T1000 (cell line): ENCODE results near the gene AZIN2.
"Not testable (repeated sequence)": the region's sequence is repeated elsewhere in the genome, so short reads cannot be mapped to it uniquely, and the experiment has no call there.

Experiments
- DNase-seq: peaks from one replicate; lab custom pipeline; 2025; ENCODE audit warnings: mixed read lengths; lab: John Stamatoyannopoulos, UW

The AZIN2 gene

DNA sequence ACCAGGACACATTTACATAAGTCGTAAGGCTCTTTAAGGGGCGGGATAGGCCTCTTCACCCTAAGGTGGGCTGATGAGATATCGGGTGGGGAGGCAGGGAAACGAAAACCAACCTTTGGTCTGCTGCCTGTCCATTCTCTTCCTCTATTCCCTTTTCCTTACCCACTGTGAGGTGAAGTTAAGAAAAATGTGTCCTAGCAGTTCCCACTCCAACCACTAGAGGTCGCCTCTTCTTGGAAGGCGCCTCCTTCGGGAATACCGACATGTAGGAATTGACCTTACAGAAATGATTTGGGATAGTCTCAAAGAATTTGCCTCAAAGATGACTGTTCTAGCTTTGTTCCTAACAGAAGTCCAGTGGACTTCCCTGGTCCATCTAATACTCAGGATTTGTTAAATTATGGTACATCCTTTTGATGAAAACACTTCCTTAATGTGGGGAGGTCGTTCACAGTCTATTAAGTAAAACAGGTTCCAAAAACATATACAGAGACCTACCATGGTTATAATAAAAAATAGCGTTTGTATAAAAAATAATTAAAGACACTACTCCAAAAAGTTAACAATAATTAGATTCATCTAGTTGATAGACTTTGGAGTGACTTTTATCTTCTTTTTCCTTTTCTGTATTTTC, 14.1 kb downstream of the AZIN2 start:
- DNase-seq: peak; percentile 67

- no peak for DNase-seq
Observed at GRCh38 chr1:33096363-33097005, 15.5 kb downstream of the AZIN2 start.

DNA sequence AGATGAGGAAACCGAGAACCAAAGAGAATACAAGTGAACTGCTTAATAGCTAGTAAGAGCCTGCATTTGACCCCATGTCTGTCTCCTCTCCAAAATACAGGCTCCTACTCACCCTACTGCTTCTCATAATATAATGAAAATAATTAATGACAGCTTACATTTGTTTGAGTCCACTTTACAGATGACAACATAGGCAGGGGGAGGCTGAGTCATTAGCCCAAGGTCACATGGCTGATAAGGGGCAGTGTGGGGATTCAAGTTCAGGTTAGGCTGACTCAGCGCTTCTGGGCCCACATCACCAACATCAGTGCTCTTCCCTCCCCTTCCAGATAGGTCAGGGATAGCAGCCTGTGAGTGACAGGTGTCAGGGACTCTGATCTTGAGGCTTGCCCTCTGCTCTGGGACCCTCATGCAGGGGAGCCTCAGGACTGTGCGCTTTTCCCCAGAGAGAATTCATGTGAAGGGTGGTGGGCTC, 16.2 kb downstream of the AZIN2 start:
- no peak for DNase-seq

DNA sequence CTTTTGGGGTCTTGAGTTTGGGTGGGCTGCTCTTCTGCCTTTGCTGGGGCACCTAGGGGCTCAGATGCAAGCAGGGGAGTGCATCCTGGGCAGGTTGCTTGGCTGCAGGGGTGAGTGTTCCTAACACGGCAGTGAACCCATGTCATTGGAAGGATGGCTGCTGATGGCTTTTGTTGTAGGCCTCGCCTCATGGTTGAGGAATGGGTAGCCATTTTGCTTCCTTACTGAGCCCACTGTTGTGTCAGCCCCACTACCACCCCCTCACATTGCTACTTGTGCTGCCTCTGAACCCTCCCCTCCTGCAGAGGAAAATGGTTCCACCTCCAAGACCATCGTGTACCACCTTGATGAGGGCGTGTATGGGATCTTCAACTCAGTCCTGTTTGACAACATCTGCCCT, 16.8 kb downstream of the AZIN2 start:
- no peak for DNase-seq

DNA sequence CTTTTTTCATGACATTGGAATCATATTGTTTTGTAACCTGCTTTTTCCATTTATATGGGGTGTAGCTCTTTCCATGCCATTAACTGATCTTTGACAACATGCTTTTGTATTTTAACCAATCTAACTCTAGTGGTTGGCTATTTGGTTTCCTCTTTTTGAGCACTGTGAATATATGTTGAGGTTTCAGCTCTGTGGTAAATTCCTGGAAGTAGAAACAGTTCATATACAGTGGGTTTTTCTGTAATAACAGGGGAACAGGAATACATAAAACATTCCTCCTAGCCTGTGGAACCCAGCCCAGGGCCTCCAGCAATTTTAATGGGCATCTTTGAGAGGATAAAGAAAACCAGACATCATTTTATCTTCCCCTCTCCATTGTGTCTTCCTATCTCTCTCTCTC, 17.4 kb downstream of the AZIN2 start:
- DNase-seq: no peak

DNA sequence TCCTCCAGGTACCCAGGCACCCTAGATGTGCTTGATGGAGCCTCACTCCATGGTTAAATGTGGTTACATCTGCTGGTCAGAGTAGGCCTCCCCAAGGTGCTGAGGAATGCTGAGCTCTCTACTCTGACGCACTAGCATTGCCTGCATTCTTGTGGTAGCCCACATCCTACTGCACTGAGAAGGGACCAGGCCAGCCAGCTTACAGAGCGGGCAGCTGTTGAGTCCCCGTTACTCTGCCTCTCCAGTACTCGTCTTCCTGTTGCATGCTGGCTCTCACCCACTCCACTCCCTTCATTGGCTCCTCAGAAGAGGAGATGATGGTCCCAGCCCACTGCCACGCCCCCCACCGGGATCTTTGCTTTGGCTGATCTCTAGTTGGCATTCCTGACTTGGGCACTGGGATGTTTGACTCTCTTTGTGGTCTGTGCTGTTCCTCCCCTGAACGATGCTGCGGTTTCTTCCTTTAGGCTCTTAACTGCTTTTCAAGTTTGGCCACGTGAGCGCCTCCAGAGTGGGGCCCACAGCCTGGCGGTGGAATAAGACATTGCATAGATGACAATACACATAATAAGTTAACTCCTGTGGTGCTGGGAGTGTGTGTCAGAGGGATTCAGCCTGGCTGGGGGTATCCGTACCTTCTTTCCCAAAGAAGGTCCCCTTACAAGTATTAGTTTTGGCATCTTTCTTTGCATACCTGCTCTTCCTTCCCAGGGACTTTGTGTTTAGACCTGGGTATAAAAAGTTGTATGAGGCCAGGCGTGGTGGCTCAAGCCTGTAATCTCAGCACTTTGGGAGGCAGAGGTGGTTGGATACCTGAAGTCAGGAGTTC, 18.6 kb downstream of the AZIN2 start:
- DNase-seq: peak; percentile 98

- not testable (repeated sequence) for DNase-seq
Observed at GRCh38 chr1:33100119-33100415, 19.1 kb downstream of the AZIN2 start.

GRCh38 chr1:33110477-33110876, 29.5 kb downstream of the AZIN2 start:
- no peak for DNase-seq

DNA sequence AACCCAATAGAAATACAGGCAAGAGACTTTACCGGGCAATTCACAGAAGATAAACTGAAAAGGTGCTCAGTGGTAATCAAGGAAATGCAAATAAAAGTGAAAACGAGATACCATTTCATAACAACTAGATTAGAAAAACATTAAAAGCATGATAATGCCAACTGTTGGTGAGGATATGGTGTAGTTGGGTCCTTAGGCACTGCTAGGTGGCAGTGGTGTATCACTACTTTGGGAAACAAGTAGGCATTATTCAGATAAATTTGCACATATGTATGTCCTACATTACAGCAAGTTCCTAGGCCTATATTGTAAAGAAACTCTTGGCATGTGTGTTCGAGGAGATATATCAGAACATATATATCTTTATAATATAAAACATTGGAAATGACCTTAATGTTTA, 31.0 kb downstream of the AZIN2 start:
- DNase-seq: no peak

- no peak for DNase-seq
Observed at GRCh38 chr1:33117440-33118085, 36.6 kb downstream of the AZIN2 start.

- DNase-seq: no peak
Observed at GRCh38 chr1:33118274-33118673, 37.3 kb downstream of the AZIN2 start.

DNA sequence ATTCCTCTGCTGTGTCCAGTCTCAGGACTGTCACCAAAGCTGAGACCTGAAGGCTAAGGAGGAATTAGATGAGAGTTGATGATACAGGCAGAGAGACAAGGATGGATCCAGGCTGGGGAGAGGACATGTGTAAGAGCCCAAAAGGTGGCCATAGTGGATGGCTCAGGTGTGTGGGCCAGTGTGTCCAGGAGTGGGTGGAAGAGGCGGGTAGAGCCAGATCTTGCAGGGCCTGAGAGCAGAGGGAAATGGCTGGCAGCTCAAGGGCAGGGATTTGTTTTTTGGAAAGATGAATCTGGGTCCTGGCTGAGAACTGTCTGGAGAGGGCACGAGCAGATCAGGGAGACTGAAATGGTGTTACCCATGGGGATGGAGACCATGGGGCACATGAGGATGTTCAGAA, 38.1 kb downstream of the AZIN2 start:
- no peak for DNase-seq

GRCh38 chr1:33119532-33120217, 38.7 kb downstream of the AZIN2 start:
- DNase-seq: no peak

DNA sequence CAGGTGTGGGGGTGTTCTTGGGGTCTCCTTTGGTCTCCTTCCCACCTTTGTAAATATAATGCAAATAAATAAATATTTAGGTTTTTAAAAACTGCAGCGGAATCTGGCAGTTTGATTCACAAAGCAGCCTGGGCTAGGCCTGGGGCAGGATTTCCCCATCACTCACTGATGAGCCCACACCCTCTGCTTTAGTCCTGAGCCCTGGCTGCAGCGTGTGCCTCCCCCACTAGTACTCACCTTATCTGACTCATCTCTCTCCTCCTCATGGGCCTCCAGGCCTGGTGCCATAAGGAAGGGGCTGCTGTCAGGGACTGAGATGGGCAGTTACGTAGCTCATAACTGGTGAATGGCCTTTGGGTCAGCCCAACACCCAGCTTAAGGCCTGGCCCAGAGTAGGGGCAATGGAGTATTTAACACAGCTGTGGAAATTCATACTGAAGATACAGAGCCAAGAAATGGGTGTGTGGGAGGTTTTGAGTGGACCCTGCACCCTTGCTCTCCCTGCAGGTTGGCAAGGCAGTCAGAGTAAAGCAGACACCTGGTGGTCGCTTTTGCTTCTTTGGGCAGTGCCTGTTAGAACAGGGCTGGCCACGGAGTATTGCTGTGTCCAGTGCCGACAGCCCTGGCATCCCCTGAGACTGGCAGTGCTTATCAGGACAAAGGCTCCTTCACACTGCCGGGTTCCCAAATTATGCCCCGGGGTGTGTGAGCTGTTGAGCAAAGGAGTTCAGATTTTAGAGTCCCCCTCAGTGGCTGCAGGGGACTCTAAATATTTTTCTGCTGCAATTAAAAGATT, 39.7 kb downstream of the AZIN2 start:
- no peak for DNase-seq

DNA sequence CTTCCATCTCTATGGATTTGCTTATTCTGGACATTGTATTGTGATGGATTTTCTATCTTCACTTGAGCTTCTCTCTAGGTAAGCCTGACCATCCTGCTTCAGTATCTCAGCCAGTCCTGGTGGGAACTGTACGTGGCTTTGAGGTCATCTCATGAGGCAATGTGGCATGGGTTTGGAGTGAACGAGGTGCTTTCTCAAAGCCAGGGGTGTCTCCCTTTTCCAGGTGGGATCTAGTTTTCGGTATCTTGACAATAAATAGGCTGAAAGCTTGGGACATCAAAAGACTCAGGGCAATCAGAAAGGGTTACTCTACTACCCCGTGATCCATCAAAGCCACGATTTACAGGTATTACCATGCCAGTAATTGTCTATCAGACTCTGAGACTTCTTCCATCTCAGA, 40.8 kb downstream of the AZIN2 start:
- DNase-seq: no peak

DNA sequence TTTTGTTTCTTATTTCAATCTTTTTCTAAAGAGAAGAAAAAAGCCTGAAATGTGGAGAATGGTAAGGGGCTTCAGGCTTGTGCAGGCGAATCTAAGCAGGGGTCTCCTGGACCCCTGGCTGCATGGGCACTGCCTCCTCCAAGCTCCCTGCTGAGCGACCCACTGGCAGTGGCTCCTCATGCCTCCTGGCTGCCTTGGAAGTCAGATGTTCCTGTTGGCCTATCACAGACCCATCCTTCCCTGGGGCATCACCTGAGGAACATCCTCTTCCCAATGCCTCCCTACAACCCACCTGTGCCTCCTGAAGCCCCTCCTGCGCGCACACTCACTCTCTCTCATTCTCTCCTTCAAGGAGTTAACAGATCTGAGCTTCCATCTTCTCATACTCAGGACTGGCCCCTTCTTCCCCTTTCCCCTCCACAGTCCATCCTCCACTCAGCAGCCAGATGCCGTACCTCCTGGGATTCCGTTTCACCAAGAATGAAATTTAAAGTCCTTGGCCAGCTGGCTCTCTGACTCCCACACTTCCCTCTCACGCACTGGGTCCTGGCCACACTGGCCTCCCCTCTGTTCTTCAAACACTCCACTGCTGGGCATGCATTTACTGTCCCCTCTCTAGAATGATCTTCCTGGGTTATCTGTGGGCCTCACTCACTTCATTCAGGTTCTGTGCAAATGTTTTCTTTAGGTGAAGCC, 41.7 kb downstream of the AZIN2 start:
- no peak for DNase-seq

GRCh38 chr1:33123266-33123665, 42.3 kb downstream of the AZIN2 start:
- no peak for DNase-seq

DNA sequence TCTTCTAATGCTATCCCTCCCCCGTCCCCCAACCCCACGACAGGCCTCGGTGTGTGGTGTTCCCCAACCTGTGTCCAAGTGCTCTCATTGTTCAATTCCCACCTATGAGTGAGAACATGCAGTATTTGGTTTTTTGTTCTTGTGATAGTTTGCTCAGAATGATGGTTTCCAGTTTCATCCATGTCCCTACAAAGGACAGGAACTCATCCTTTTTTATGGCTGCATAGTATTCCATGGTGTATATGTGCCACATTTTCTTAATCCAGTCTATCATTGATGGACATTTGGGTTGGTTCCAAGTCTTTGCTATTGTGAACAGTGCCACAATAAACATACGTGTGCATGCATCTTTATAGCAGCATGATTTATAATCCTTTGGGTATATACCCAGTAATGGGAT, 43.7 kb downstream of the AZIN2 start:
- not testable (repeated sequence) for DNase-seq

- DNase-seq: no peak
Observed at GRCh38 chr1:33126411-33127000, 45.6 kb downstream of the AZIN2 start.
